ENCODE measurements around the gene UBE2U.
"Not testable (repeated sequence)": the region's sequence is repeated elsewhere in the genome, so short reads cannot be mapped to it uniquely, and the experiment has no call there.

UBE2U gene

GRCh38 chr1:64194168-64195080 lies 9.0 kb upstream of the UBE2U start:
- DNase-seq = no peak

- peak; percentile 46 for DNase-seq
Measured at GRCh38 chr1:64195081-64195395, 8.4 kb upstream of the UBE2U start.

- DNase-seq = no peak
Measured at GRCh38 chr1:64196074-64196870, 7.2 kb upstream of the UBE2U start.

- DNase-seq = no peak
Measured at GRCh38 chr1:64197076-64197475, 6.3 kb upstream of the UBE2U start.

GRCh38 chr1:64199154-64199553 lies 4.3 kb upstream of the UBE2U start:
- no peak for DNase-seq

- DNase-seq = no peak
Measured at GRCh38 chr1:64200064-64200463, 3.4 kb upstream of the UBE2U start.

- DNase-seq = no peak
Measured at GRCh38 chr1:64209221-64209620, 5.8 kb downstream of the UBE2U start.

- peak; percentile 87 for DNase-seq
Measured at GRCh38 chr1:64212031-64212430, 8.6 kb downstream of the UBE2U start.

- DNase-seq = no peak
Measured at GRCh38 chr1:64215576-64215975, 12.2 kb downstream of the UBE2U start.

- no peak for DNase-seq
Measured at GRCh38 chr1:64220241-64220640, 16.8 kb downstream of the UBE2U start.

GRCh38 chr1:64223329-64224151 lies 20.1 kb downstream of the UBE2U start:
- DNase-seq = peak; percentile 93

- not testable (repeated sequence) for DNase-seq
Measured at GRCh38 chr1:64224236-64224635, 20.8 kb downstream of the UBE2U start.

GRCh38 chr1:64228167-64228957 lies 24.9 kb downstream of the UBE2U start:
- peak; percentile 93 for DNase-seq

- DNase-seq = no peak
Measured at GRCh38 chr1:64229307-64229706, 25.9 kb downstream of the UBE2U start.

- DNase-seq = no peak
Measured at GRCh38 chr1:64231153-64231552, 27.7 kb downstream of the UBE2U start.

GRCh38 chr1:64231654-64232053 lies 28.2 kb downstream of the UBE2U start:
- DNase-seq = no peak

GRCh38 chr1:64234714-64235113 lies 31.3 kb downstream of the UBE2U start:
- no peak for DNase-seq

- no peak for DNase-seq
Measured at GRCh38 chr1:64235181-64235580, 31.8 kb downstream of the UBE2U start.

GRCh38 chr1:64235910-64236309 lies 32.5 kb downstream of the UBE2U start:
- no peak for DNase-seq

- no peak for DNase-seq
Measured at GRCh38 chr1:64236541-64236954, 33.1 kb downstream of the UBE2U start.

GRCh38 chr1:64239519-64239918 lies 36.1 kb downstream of the UBE2U start:
- not testable (repeated sequence) for DNase-seq

GRCh38 chr1:64240206-64240605 lies 36.8 kb downstream of the UBE2U start:
- peak; percentile 33 for DNase-seq

Data from fibroblast of skin of scalp (primary cell).